HCT116 (cell line): ENCODE results near the gene NRAP.

ENCODE experiments used
- RAD21 ChIP-seq: IDR thresholded peaks from 2 replicates; pipeline ENCODE4 v1.6.1; 2012; ENCODE audit warnings: low read depth, mild to moderate bottlenecking
- ZNF274 ChIP-seq: fragments of 200-500 bp; sonication (Bioruptor generic); IDR thresholded peaks from 2 replicates; pipeline ENCODE4 v1.6.1; 2014; ENCODE audit warnings: mild to moderate bottlenecking, low read depth, low read length, inconsistent platforms
- TF ChIP-seq, protein P1 (sequence below), 3 experiments: fragments of 200-600 bp in 1 of 3; sonication (generic) in 1 of 3; IDR thresholded peaks in 2 of 3; conservative IDR thresholded peaks in 1 of 3; 2 replicates each; pipeline ENCODE4 v1.5.1; 2012 to 2017; ENCODE audit warnings: low read depth in 2 of 3, low read length in 2 of 3, antibody characterized with exemption in 1 of 3, borderline replicate concordance in 1 of 3, control low read depth in 1 of 3, mild to moderate bottlenecking in 1 of 3, mixed read lengths in 1 of 3, mixed run types in 1 of 3, moderate library complexity in 1 of 3; ENCODE audit not compliant: insufficient read depth in 1 of 3

GRCh38 chr10:113630929-113631533 is 32.8 kb downstream of the NRAP start:
- TF ChIP-seq, protein P1, sequence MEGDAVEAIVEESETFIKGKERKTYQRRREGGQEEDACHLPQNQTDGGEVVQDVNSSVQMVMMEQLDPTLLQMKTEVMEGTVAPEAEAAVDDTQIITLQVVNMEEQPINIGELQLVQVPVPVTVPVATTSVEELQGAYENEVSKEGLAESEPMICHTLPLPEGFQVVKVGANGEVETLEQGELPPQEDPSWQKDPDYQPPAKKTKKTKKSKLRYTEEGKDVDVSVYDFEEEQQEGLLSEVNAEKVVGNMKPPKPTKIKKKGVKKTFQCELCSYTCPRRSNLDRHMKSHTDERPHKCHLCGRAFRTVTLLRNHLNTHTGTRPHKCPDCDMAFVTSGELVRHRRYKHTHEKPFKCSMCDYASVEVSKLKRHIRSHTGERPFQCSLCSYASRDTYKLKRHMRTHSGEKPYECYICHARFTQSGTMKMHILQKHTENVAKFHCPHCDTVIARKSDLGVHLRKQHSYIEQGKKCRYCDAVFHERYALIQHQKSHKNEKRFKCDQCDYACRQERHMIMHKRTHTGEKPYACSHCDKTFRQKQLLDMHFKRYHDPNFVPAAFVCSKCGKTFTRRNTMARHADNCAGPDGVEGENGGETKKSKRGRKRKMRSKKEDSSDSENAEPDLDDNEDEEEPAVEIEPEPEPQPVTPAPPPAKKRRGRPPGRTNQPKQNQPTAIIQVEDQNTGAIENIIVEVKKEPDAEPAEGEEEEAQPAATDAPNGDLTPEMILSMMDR (IDR thresholded peaks at IDR 0.05 in 2 of 3, conservative IDR thresholded peaks at IDR 0.05 in 1 of 3; ENCODE audit: borderline replicate concordance in 1 of 3, insufficient read depth in 1 of 3, low read depth in 2 of 3, low read length in 2 of 3) = no peak
- TF ChIP-seq RAD21 = no peak
- TF ChIP-seq ZNF274 = no peak
